ENCODE data around the gene PTGS2. TPM values are rescaled to one million over a fixed set of nuclear protein-coding genes. Genes with fewer than 3 reads are reported as not detected.

The PTGS2 gene
- total RNA-seq, 1 experiment from 2014 or later = 0.91 TPM

- BruUV-seq (replicated peaks) = no TSS peak
- no peak for TF ChIP-seq CBX3 (IDR thresholded peaks at IDR 0.05; ENCODE audit: low read depth)
- TF ChIP-seq SP1 (IDR thresholded peaks at IDR 0.05; ENCODE audit: low read depth) = no peak
- TF ChIP-seq JUND (IDR thresholded peaks at IDR 0.05) = no peak
- TF ChIP-seq CEBPB (IDR thresholded peaks at IDR 0.05; ENCODE audit: low read depth) = no peak
- TF ChIP-seq POLR2A (IDR thresholded peaks at IDR 0.05; ENCODE audit: borderline replicate concordance, extremely low read depth, insufficient read depth, insufficient read length) = no peak
- TF ChIP-seq POLR2AphosphoS5 (IDR thresholded peaks at IDR 0.05; ENCODE audit: low read depth, low read length) = no peak
- no peak for TF ChIP-seq ATF3 (IDR thresholded peaks at IDR 0.05)
- TF ChIP-seq YY1 (IDR thresholded peaks at IDR 0.05; ENCODE audit: extremely low read depth, insufficient replicate concordance, low read depth, low read length) = no peak
- no peak for TF ChIP-seq ZFX (IDR thresholded peaks at IDR 0.05)
- no peak for TF ChIP-seq MAX (IDR thresholded peaks at IDR 0.05)
- TF ChIP-seq SRF (IDR thresholded peaks at IDR 0.05; ENCODE audit: low read depth) = no peak
- TF ChIP-seq CTCF (IDR thresholded peaks at IDR 0.05 in 2 of 3, conservative IDR thresholded peaks at IDR 0.05 in 1 of 3; ENCODE audit: borderline replicate concordance in 1 of 3, insufficient read depth in 1 of 3, low read depth in 2 of 3, low read length in 2 of 3) = no peak
- no peak for TF ChIP-seq REST (IDR thresholded peaks at IDR 0.05; ENCODE audit: low read depth)
- TF ChIP-seq SIN3A (IDR thresholded peaks at IDR 0.05; ENCODE audit: low read depth) = no peak
- no peak for TF ChIP-seq ZBTB33 (IDR thresholded peaks at IDR 0.05; ENCODE audit: extremely low read depth, insufficient replicate concordance, low read length)
- ChIA-PET RAD21 (ENCODE audit: low non-redundant PET in 1 of 2, low total read pairs in 2 of 2, uncharacterized antibody in 2 of 2, unreplicated experiment in 2 of 2) (no interaction called here), POLR2A (interaction anchor here (1.3 kb wide), 1 partner anchor 56 kb away, joined by 3 read pairs; no protein-coding TSS in a partner anchor), CTCF (no interaction called here)
- no peak overlapping the region for H3K4me2 ChIP-seq (ENCODE audit: low read length)
- H3K9me3 ChIP-seq (ENCODE audit: control insufficient read depth in 1 of 2, insufficient read depth in 1 of 2, low read depth in 1 of 2, low read length in 2 of 2) = no peaks in the 10 kb centered on the region
- no peak overlapping the region for H2AFZ ChIP-seq (ENCODE audit: low read depth, low read length, poor library complexity, severe bottlenecking)
- H4K20me1 ChIP-seq (ENCODE audit: insufficient read depth) = no peaks in the 10 kb centered on the region
- H3K36me3 ChIP-seq (ENCODE audit: control insufficient read depth in 1 of 2, insufficient read depth in 2 of 2, low read length in 2 of 2) = no peaks in the 10 kb centered on the region
- ATAC-seq (no peak), DNase-seq (ENCODE audit: low read depth, low spot score) (no peak)
- H3K4me1 ChIP-seq (ENCODE audit: control insufficient read depth in 1 of 2, insufficient read depth in 2 of 2, low read length in 2 of 2) = no peaks in the 10 kb centered on the region
- intact Hi-C loops (cut with micrococcal nuclease) = no loop called here
- no peaks in the 10 kb centered on the region for H3K79me2 ChIP-seq (ENCODE audit: insufficient read depth, low read length)
- no peak overlapping the region for H3K4me3 ChIP-seq (replicated peaks in 1 of 2; ENCODE audit: low read depth in 1 of 2, low read length in 2 of 2)
- no peak overlapping the region for H3K27ac ChIP-seq (ENCODE audit: low read depth, low read length)
- H3K27me3 ChIP-seq (ENCODE audit: insufficient read depth, low read length) = no peaks in the 10 kb centered on the region
- H3K9ac ChIP-seq (ENCODE audit: low read length) = no peak overlapping the region
- H3K9me2 ChIP-seq (ENCODE audit: insufficient read depth) = no peaks in the 10 kb centered on the region
These were observed 56.7 kb downstream of the PTGS2 start for GRCh38 chr1:186623551-186623950.

Data from HCT116 (cell line).